CD4-positive, alpha-beta T cell treated with Interferon alpha-2 for 1 hour (primary cell): Measurements from ENCODE around the gene DAPK3.
"Not testable (repeated sequence)": the region's sequence is repeated elsewhere in the genome, so short reads cannot be mapped to it uniquely, and the experiment has no call there.

Experiments
- DNase-seq, 2 donors: peaks; one replicate each; pipeline ENCODE4 v3.0.0-alpha.2; 2020 to 2022

DAPK3 gene

GRCh38 chr19:3952755-3953276 lies 18.1 kb downstream of the DAPK3 start:
- not testable (repeated sequence) for DNase-seq

DNA sequence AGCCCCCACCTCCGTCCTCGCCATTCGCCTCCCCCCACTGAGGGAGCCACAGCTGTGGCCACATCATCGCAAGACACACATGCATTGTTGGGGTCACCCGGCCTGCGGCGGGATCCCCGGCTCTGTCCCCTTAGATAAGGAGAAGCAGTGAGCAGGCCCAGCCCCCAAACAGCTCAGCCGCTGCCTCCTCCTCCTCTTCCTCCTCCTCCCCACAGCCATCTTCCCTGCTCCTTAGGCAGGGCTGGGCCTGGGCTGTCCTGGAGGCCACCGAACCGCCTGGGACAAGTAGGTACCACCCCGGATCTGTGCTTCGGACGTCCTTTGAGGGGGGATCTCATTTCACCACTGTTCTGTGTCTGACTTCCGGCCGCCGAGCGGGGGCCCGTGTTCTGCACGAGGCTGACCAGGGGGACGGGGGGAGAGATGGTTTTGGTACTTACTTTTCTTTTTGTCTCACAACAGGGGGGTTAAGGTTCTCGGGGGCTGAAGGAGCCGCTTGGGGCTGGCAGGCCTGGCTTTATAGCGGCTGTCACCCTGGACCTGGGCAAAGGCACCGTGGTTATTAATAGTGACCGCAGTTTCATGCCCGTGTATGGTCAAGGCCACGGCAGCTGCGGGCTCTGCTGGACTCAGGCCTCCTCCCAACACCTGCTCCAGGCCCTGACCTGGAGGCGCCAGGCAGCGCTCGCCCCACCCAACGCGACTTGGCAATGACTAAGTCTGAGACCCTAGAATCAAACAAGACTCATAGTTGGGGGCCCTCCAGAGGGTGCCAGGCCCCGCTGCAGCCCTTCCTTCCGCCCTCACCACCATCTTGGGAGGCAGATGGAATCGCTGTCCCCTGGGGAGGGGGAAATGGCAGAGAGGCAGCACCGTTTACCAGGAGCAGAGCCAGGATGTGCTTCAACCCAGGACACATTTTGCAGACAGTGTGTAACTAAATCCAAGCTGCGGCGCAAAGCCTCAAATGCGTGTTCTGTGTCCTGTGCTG lies 19.7 kb downstream of the DAPK3 start:
- no peak for DNase-seq

DNA sequence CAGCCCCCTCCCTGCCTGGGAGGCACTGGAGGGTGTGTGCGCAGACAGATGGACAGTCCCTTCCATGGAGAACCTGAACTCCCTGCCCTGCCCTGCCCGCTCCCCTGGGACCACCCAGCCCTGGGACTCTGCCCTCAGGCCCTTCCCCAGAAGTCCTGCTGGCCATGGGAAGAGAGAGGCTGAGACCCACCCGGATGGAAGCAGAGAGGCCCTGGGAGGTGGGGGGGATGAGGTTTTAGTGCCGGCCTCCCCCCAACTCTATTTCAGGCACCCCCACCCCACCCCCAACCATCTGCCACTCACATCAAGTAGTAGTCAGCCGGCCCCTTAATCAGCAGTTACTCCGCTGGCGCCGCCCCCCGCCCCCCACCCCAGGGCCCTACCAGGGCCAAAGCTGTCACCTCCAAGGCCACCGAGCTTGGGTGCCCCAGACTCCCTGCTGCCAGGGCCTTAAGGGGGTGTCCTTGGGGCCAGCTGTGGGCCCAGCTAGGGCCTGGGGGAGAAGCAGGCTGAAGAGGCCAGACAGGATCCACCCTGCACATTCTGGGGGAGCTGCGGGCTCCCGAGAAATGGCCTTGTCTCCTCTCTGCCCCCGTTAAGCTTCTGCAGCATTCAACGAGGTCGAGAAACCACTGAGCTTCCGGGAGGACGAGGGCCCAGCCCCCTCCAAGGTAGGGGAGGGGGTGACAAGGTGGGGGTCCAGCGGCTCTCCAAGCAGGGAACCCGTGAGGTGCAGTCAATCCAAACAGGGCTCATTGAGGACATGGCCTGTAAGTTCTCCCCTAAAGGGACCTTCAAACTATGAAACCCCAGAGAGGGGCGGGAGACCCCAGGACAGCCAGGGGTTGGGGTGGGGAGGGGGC lies 20.7 kb downstream of the DAPK3 start:
- DNase-seq: no peak

DNA sequence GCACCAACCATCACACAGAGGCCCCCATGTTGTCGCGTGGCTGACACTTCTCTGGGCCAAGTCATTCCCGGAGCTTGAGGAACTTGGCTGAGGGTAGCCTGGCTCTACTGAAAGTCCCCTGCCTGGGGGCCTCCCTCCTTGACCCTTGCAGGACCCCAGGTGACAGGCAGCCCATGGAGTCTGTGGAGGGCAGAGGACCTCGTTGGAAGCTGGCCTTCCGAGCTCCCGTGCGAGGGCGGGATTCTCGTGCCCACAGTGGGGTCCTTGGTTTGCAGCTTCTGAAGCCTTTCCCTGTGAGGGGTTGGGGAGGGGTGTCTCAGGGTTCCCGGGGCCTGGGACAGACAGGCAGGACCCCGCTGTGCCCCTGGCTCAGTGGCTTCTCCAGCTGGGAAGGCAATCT lies 21.6 kb downstream of the DAPK3 start:
- no peak for DNase-seq

- not testable (repeated sequence) for DNase-seq
These were observed 23.5 kb downstream of the DAPK3 start for GRCh38 chr19:3947316-3947933.

DNA sequence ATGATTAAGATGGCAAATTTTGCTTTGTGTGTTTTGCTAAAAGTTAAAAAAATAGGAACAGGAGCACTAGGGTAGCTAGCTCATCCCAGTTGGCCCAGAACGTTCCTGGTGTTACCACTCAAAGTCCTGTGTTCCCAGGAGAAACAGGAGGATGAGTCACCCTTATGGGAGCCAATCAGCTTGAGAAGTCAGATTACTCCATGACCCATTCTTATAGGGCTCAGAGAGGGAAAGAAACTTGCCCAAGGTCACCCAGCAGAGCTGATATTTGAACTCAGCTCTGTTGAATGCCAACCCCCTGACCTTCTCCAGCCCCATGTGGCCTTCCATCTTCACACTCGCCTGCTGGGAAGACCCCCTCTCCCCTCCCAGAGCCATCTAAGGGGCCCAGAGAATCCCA lies 25.1 kb downstream of the DAPK3 start:
- no peak for DNase-seq

- no peak for DNase-seq
These were observed 26.7 kb downstream of the DAPK3 start for GRCh38 chr19:3944018-3944721.

GRCh38 chr19:3942790-3943409 lies 28.0 kb downstream of the DAPK3 start:
- DNase-seq: no peak

GRCh38 chr19:3938300-3938950 lies 32.5 kb downstream of the DAPK3 start:
- not testable (repeated sequence) for DNase-seq

GRCh38 chr19:3936506-3937442 lies 34.1 kb downstream of the DAPK3 start:
- no peak for DNase-seq

DNA sequence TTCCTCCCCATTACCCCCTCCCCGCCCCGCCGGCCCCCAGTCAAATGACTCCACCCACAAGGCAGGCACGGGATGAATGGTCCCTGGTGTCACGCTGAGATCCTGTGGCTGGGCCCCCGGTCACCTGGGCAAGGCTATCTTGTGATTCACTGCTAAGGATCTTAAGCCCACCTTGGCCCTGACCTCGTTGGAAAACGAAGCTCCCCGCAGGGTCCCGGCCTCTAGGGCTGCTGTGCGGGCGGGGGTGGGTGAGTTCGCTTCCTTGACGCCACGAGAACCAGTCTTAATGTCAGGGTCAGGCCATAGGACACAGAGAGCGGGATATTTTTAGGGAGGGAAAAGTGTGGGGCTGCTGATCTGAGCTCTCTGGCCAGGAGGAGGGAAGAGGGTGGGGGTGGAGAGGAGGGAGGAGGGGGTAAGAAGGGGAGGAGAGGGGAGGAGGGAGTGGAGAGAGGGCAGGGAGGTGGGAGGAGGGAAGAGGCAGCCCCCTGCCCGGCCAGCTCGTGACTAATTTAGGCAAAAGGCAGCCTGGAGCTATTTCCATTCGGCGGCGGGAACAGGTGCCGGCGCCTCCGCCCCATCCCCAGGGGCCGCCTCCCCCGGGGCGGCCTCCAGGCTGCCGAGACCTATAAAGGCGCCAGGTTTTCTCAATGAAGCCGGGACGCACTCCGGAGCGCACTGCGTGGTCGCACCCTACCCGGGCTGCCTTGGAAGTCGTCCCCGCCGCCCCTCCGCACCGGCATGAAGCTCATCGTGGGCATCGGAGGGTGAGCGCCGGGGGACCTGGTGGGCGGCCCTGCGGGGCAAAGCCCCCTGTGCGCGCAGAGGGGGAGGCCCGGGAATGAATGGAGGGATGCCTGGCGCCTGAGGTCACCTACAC lies 37.7 kb downstream of the DAPK3 start, which contains the start of gene NMRK2:
NMRK2 (plus strand) TSS at position 139 of the 880 bp plus-strand sequence; CDS start at position 742, 603 bp downstream.
- DNase-seq: no peak

DNA sequence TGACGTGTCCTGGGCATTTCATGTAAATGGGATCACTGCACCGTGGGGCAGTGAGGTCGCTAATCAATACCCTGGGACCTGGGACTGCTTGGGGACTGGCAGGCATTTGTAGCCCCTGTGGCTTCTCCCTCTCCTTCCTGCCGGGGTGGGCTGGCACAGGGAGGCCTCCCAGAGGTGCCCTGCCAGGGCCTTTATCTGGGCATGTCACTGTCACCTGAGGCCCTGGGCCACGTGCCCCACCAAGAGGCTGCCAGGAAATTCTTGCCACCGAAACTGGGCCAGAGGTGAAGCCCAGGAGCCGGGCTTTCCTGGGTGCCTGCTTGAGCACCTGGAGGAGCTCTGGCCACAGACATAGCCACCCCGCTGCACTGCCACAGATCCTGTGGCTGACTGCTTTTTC lies 39.9 kb downstream of the DAPK3 start:
- DNase-seq: no peak

DNA sequence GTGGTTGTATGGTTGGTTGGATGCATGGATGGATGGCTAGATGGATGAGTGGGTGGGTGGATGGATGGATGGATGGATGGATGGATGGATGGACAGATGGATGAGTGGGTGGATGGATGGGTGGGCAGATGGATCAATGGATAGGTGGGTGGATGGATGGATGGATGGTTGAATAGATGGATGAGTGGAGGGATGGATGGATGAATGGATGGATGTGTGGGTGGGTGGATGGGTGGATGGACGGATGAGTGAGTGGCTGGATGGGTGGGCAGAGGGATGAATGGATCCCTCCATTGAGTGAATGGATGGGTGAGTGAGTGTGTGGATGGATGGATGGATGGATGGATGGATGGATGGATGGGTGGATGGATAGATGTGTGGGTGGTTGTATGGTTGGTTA lies 47.0 kb downstream of the DAPK3 start:
- no peak for DNase-seq

DNA sequence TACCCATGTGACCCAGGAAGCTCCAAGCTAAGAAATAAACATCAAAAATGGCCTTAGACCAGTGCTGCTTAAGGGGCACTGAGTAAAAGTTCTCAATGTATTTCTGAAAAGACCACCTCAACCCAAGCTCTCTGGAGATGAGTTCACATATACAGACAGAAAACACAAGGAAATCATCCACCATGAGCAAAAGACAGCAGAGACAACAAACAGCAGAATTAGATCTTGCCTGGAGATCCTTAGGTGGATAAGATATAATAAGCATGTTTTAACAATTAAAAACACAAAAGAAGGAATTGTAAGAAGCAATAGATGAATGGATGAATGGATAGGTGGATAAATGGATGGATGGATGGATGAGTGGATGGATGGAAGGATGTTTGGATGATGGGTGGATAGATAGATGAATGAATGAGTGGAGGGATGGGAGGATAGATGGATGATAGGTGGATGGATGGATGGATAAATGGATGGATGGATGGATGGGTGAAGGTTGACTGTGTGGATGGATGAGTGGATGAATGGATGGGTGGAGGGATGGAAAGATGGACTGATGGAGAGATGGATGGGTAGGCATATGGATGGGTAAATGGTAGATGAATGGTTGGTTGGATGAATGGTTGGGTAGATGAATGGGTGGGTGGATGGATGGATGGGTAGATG lies 47.7 kb downstream of the DAPK3 start:
- no peak for DNase-seq

- DNase-seq: no peak
These were observed 51.1 kb downstream of the DAPK3 start for GRCh38 chr19:3919793-3920192.

GRCh38 chr19:3916033-3916432 lies 54.9 kb downstream of the DAPK3 start:
- no peak for DNase-seq

DNA sequence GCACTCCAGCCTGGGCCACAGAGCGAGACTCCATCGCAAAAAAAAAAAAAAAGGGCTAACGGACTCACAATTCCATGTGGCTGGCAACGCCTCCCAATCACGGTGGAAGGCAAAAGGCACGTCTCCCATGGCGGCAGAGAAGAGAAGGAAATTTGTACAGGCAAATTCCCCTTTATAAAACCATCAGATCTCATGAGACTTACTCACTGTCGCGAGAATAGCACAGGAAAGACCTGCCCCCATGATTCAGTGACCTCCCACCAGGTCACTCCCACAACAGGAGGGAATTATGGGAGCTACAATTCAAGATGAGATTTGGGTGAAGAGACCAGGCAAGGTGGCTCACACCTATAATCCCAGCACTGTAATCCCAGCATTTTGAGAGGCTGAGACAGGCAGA lies 56.7 kb downstream of the DAPK3 start:
- DNase-seq: no peak

- no peak for DNase-seq
These were observed 60.8 kb downstream of the DAPK3 start for GRCh38 chr19:3910105-3910504.
